DMS153 (cell line): ENCODE data around the gene ABCC5.
"Not testable (repeated sequence)": the region's sequence is repeated elsewhere in the genome, so short reads cannot be mapped to it uniquely, and the experiment has no call there.

Source experiments
- DNase-seq: peaks from one replicate; lab custom pipeline; 2025; lab: John Stamatoyannopoulos, UW

The ABCC5 gene

GRCh38 chr3:184016169-184016570 lies 1.5 kb downstream of the ABCC5 start:
- DNase-seq = no peak

GRCh38 chr3:184015381-184016019 lies 2.2 kb downstream of the ABCC5 start:
- DNase-seq = peak; percentile 17

- no peak for DNase-seq
These were observed 5.5 kb downstream of the ABCC5 start for GRCh38 chr3:184011937-184012889.

GRCh38 chr3:184011230-184011876 lies 6.3 kb downstream of the ABCC5 start:
- DNase-seq = no peak

- no peak for DNase-seq
These were observed 9.5 kb downstream of the ABCC5 start for GRCh38 chr3:184008161-184008560.

- DNase-seq = not testable (repeated sequence)
These were observed 10.4 kb downstream of the ABCC5 start for GRCh38 chr3:184007143-184007813.

- DNase-seq = peak; percentile 96
These were observed 11.7 kb downstream of the ABCC5 start for GRCh38 chr3:184005941-184006507.

- DNase-seq = no peak
These were observed 13.2 kb downstream of the ABCC5 start for GRCh38 chr3:184004476-184004875.

GRCh38 chr3:184003187-184003967 lies 14.3 kb downstream of the ABCC5 start:
- DNase-seq = no peak

GRCh38 chr3:184002469-184002868 lies 15.2 kb downstream of the ABCC5 start:
- DNase-seq = no peak

- DNase-seq = no peak
These were observed 15.9 kb downstream of the ABCC5 start for GRCh38 chr3:184001761-184002160.

GRCh38 chr3:183991403-183991802 lies 26.3 kb downstream of the ABCC5 start:
- no peak for DNase-seq

GRCh38 chr3:183988216-183988790 lies 29.4 kb downstream of the ABCC5 start:
- DNase-seq = no peak

- DNase-seq = no peak
These were observed 30.6 kb downstream of the ABCC5 start for GRCh38 chr3:183987000-183987600.

- DNase-seq = no peak
These were observed 32.6 kb downstream of the ABCC5 start for GRCh38 chr3:183984749-183985729.

- no peak for DNase-seq
These were observed 33.5 kb downstream of the ABCC5 start for GRCh38 chr3:183984127-183984740.

GRCh38 chr3:183981990-183982644 lies 35.6 kb downstream of the ABCC5 start:
- DNase-seq = no peak

- DNase-seq = no peak
These were observed 37.3 kb downstream of the ABCC5 start for GRCh38 chr3:183980403-183980802.
